ENCODE results near the gene SLC16A7. TPM values are rescaled to one million over a fixed set of nuclear protein-coding genes. Genes with fewer than 3 reads are reported as not detected.

The SLC16A7 gene
- total RNA-seq, 6 experiments from 2014 or later, result 38.3 to 49.6 (median 41.7) TPM

- no peaks in the 10 kb centered on the region for H3K36me3 Mint-ChIP-seq (ENCODE audit: low read depth)
These were observed 123.9 kb downstream of the SLC16A7 start for GRCh38 chr12:59719701-59720100.

GRCh38 chr12:59723520-59723919 lies 127.7 kb downstream of the SLC16A7 start:
- Mint-ChIP-seq H3K9me3 (no peaks in the 10 kb centered on the region), H3K4me3 (no peak overlapping the region), H3K4me1 (ENCODE audit: low read depth) (peaks cover 13% of the 10 kb centered on the region), H3K27ac (no peak overlapping the region), H3K36me3 (ENCODE audit: low read depth) (no peaks in the 10 kb centered on the region), H3K27me3 (ENCODE audit: insufficient read depth) (no peaks in the 10 kb centered on the region)
- no peak for DNase-seq
- TF ChIP-seq CTCF (IDR thresholded peaks at IDR 0.05), result no peak

More at GRCh38 chr12:59719701-59720100, 123.9 kb downstream of the SLC16A7 start:
- TF ChIP-seq CTCF (IDR thresholded peaks at IDR 0.05), result no peak
- peaks cover 42% of the 10 kb centered on the region for H3K4me1 Mint-ChIP-seq (ENCODE audit: low read depth)
- no peak overlapping the region for H3K4me3 Mint-ChIP-seq
- no peaks in the 10 kb centered on the region for H3K9me3 Mint-ChIP-seq
- DNase-seq, result no peak
- H3K27ac Mint-ChIP-seq, result no peak overlapping the region
- H3K27me3 Mint-ChIP-seq (ENCODE audit: insufficient read depth), result no peaks in the 10 kb centered on the region

- H3K27ac Mint-ChIP-seq, result no peak overlapping the region
- no peaks in the 10 kb centered on the region for H3K27me3 Mint-ChIP-seq (ENCODE audit: insufficient read depth)
- no peak for TF ChIP-seq CTCF (IDR thresholded peaks at IDR 0.05)
- no peak overlapping the region for H3K4me3 Mint-ChIP-seq
- DNase-seq, result no peak
- no peaks in the 10 kb centered on the region for H3K9me3 Mint-ChIP-seq
- H3K4me1 Mint-ChIP-seq (ENCODE audit: low read depth), result peaks cover 7% of the 10 kb centered on the region
- H3K36me3 Mint-ChIP-seq (ENCODE audit: low read depth), result no peaks in the 10 kb centered on the region
These were observed 128.3 kb downstream of the SLC16A7 start for GRCh38 chr12:59724011-59724695.

- H3K4me3 Mint-ChIP-seq, result no peak overlapping the region
- H3K36me3 Mint-ChIP-seq (ENCODE audit: low read depth), result no peaks in the 10 kb centered on the region
- H3K4me1 Mint-ChIP-seq (ENCODE audit: low read depth), result peaks cover 27% of the 10 kb centered on the region
- no peak overlapping the region for H3K27ac Mint-ChIP-seq
- H3K27me3 Mint-ChIP-seq (ENCODE audit: insufficient read depth), result no peaks in the 10 kb centered on the region; the same call in 1 of the 2 replicates
- TF ChIP-seq CTCF (IDR thresholded peaks at IDR 0.05), result no peak
- H3K9me3 Mint-ChIP-seq, result no peaks in the 10 kb centered on the region
- DNase-seq, result no peak
These were observed 137.4 kb downstream of the SLC16A7 start for GRCh38 chr12:59733200-59733599.

GRCh38 chr12:59734371-59734770 lies 138.5 kb downstream of the SLC16A7 start:
- no peak overlapping the region for H3K27ac Mint-ChIP-seq
- no peaks in the 10 kb centered on the region for H3K36me3 Mint-ChIP-seq (ENCODE audit: low read depth)
- TF ChIP-seq CTCF (IDR thresholded peaks at IDR 0.05), result no peak
- H3K4me1 Mint-ChIP-seq (ENCODE audit: low read depth), result peaks cover 32% of the 10 kb centered on the region
- H3K27me3 Mint-ChIP-seq (ENCODE audit: insufficient read depth), result no peaks in the 10 kb centered on the region; the same call in 1 of the 2 replicates
- H3K9me3 Mint-ChIP-seq, result no peaks in the 10 kb centered on the region
- DNase-seq, result no peak
- no peak overlapping the region for H3K4me3 Mint-ChIP-seq
